Ovary (tissue), 3 donors: Measurements from ENCODE around the gene SNAP29.

Experiments
- CTCF ChIP-seq, 3 donors: fragments of 450-650 bp in 2 of 3; fragments of 200-600 bp in 1 of 3; IDR thresholded peaks; one replicate each; pipeline versions ENCODE4 v1.5.1 to v1.8.0; 2016 to 2022; ENCODE audit warnings: antibody characterized with exemption in 3 of 3, mild to moderate bottlenecking in 1 of 3
- EP300 ChIP-seq: sonication (generic); formaldehyde crosslinking; IDR thresholded peaks from one replicate; pipeline ENCODE4 v1.6.1; 2017; ENCODE audit warnings: antibody characterized with exemption
- donor health status: DM: no; HTN: no; CAD: no.

- no peak for TF ChIP-seq CTCF (IDR thresholded peaks at IDR 0.05)
- no peak for TF ChIP-seq EP300
Observed at GRCh38 chr22:20809538-20810185, 49.1 kb upstream of the SNAP29 start.
